ENCODE results near the gene EXOC2. TPM values are rescaled to one million over a fixed set of nuclear protein-coding genes. Genes with fewer than 3 reads are reported as not detected.

EXOC2 gene
- total and polyA plus RNA-seq, 2 of the 13 experiments (the other 11 are each of a cell fraction or from before 2014, with no cell fraction given), result 12.6 to 22.9 TPM

DNA sequence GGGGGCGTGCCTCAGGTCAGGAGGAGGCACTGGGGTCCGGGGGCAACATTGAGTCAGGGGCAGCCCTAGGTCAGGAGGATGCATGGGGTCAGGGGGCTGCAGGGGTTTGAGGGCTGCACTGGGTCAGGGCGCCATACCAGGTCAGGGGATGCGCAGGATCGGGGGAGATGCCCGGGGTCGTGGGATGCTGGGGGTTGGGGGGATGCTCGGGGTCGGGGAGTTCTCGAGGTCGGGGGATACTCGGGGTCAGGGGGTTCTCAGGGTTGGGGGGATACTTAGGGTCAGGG is 727 bp upstream of the EXOC2 start:
- H4K20me1 ChIP-seq (ENCODE audit: insufficient read depth, low read length), result no peaks in the 10 kb centered on the region
- no peak for DNase-seq (ENCODE audit: low spot score)
- no peak for ATAC-seq
- H3K27me3 ChIP-seq (ENCODE audit: control insufficient read depth in 1 of 2, insufficient read depth in 2 of 2, low read length in 2 of 2), result peaks cover 3 to 15% of the 10 kb centered on the region in 2 experiments; a peak in 3 of 5 replicates
- H3K9me3 ChIP-seq (ENCODE audit: low read length), result no peaks in the 10 kb centered on the region
- peaks cover 19% of the 10 kb centered on the region for H3K4me1 ChIP-seq (ENCODE audit: insufficient read depth, low read length)
- H3K4me3 ChIP-seq (replicated peaks in 1 of 3; ENCODE audit: insufficient read depth in 1 of 3, low read depth in 2 of 3, low read length in 3 of 3), result peak overlapping the region; percentile 80 to 96 (median 91); a peak in 5 of 6 replicates
- POLR2A ChIA-PET, result no interaction called here
- H3K27ac ChIP-seq (ENCODE audit: extremely low read length, insufficient read depth, low read length), result no peak overlapping the region
- H3K79me2 ChIP-seq (ENCODE audit: insufficient read depth, low read length), result peaks cover 25% of the 10 kb centered on the region
- WGBS (ENCODE audit: low lambda C conversion rate), result 88% methylated on average over 12 of the region's 12 CpGs
- H3K9ac ChIP-seq (ENCODE audit: insufficient read depth, low read depth, low read length), result peak overlapping the region; percentile 90; the same call in 1 of the 2 replicates
- peak overlapping the region; percentile 94 for H3K4me2 ChIP-seq (ENCODE audit: low read depth, low read length)
- FAIRE-seq, result no peak
- TF ChIP-seq JARID2 (CRISPR knock-in tag; IDR thresholded peaks at IDR 0.05; ENCODE audit: insufficient replicate concordance) (no peak), SMARCC2 (IDR thresholded peaks at IDR 0.05) (no peak), RBFOX2 (IDR thresholded peaks at IDR 0.05; ENCODE audit: low read depth, low read length) (no peak), NRL (CRISPR knock-in tag; IDR thresholded peaks at IDR 0.05; ENCODE audit: borderline replicate concordance) (no peak), FOXP1 (IDR thresholded peaks at IDR 0.05) (no peak), FOXP1 (CRISPR knock-in tag; IDR thresholded peaks at IDR 0.05) (no peak), ARNT (IDR thresholded peaks at IDR 0.05) (no peak), ZNF598 (CRISPR knock-in tag; IDR thresholded peaks at IDR 0.05; ENCODE audit: borderline replicate concordance) (no peak), ZNF570 (CRISPR knock-in tag; IDR thresholded peaks at IDR 0.05; ENCODE audit: borderline replicate concordance) (no peak)
- TF ChIP-seq, protein P1, sequence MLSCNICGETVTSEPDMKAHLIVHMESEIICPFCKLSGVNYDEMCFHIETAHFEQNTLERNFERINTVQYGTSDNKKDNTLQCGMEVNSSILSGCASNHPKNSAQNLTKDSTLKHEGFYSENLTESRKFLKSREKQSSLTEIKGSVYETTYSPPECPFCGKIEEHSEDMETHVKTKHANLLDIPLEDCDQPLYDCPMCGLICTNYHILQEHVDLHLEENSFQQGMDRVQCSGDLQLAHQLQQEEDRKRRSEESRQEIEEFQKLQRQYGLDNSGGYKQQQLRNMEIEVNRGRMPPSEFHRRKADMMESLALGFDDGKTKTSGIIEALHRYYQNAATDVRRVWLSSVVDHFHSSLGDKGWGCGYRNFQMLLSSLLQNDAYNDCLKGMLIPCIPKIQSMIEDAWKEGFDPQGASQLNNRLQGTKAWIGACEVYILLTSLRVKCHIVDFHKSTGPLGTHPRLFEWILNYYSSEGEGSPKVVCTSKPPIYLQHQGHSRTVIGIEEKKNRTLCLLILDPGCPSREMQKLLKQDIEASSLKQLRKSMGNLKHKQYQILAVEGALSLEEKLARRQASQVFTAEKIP (CRISPR knock-in tag; IDR thresholded peaks at IDR 0.05; ENCODE audit: borderline replicate concordance), result no peak
- TF ChIP-seq, protein P2, sequence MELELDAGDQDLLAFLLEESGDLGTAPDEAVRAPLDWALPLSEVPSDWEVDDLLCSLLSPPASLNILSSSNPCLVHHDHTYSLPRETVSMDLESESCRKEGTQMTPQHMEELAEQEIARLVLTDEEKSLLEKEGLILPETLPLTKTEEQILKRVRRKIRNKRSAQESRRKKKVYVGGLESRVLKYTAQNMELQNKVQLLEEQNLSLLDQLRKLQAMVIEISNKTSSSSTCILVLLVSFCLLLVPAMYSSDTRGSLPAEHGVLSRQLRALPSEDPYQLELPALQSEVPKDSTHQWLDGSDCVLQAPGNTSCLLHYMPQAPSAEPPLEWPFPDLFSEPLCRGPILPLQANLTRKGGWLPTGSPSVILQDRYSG (CRISPR knock-in tag; IDR thresholded peaks at IDR 0.05), result no peak
- intact Hi-C loops (cut with micrococcal nuclease; ENCODE audit: unreplicated experiment), result no loop called here
- H3K36me3 ChIP-seq (replicated peaks in 1 of 2; ENCODE audit: control insufficient read depth in 1 of 2, insufficient read depth in 2 of 2, low read length in 2 of 2), result no peaks in the 10 kb centered on the region; a peak in 1 of 5 replicates
- in situ Hi-C loops (cut with HindIII; ENCODE audit: extremely low pct_ligation_motif_present, low pct_unique_long_range_greater_than_20kb), result no loop called here
- H2AFZ ChIP-seq (ENCODE audit: low read length), result no peak overlapping the region
- no TSS peak for BruUV-seq (replicated peaks)
- CTCF ChIA-PET (ENCODE audit: low intra/inter-chr PET ratio, low total read pairs), result no interaction called here

All from HepG2 (cell line).